K562 (cell line): ENCODE measurements around the gene SLC26A1. TPM values are rescaled to one million over a fixed set of nuclear protein-coding genes. Genes with fewer than 3 reads are reported as not detected.

Experiments used
- ATAC-seq: fragments of 200-7000 bp; cut with Tn5 transposase; 3 replicates; pipeline ENCODE4 v1.9.1; 2020; ENCODE audit warnings: moderate library complexity
- BruUV-seq: library from RNA; stranded (reverse); fragments of 400-500 nt; replicated peaks from 2 replicates; lab custom pipeline; 2021; lab: Mats Ljungman, UMichigan
- CTCF ChIA-PET: fragments of 300-600 bp; formaldehyde crosslinking; extraction: SDS; loops from one replicate; lab custom pipeline; 2021; ENCODE audit warnings: low intra/inter-chr PET ratio; lab: Yijun Ruan, JAX
- POLR2A ChIA-PET: fragments of 300-600, 350-650 bp; sonication (Branson Sonifier 250); formaldehyde crosslinking; extraction: SDS; loops from one replicate; lab custom pipeline; 2021; ENCODE audit warnings: antibody characterized with exemption, inconsistent platforms; lab: Yijun Ruan, JAX
- DNase-seq, 4 experiments: peaks; one replicate each; pipeline versions ENCODE4 v3.0.0 to v3.0.0-alpha.2; 2011 to 2018; ENCODE audit warnings: low spot score in 3 of 4, mixed read lengths in 3 of 4; ENCODE audit errors: extremely low read depth in 1 of 4
- FAIRE-seq: peaks from 2 replicates; lab custom pipeline; 2011; peaks lifted over from hg19 to GRCh38; lab: Jason Lieb, UNC
- H2AFZ ChIP-seq: 2 replicates; pipeline ENCODE4 v1.6.0; 2011; ENCODE audit warnings: low read depth, low read length, control low read depth, inconsistent platforms
- H3K27ac ChIP-seq: fragments of 200-600 bp; 3 replicates; pipeline ENCODE4 v1.8.0; 2011; ENCODE audit warnings: low read depth, mild to moderate bottlenecking, control low read depth, inconsistent platforms, low read length, moderate library complexity, mixed read lengths; ENCODE audit errors: extremely low read depth
- H3K27me3 ChIP-seq, 2 experiments: fragments of 300-600 bp in 1 of 2; 2 replicates in 1 of 2; 3 replicates in 1 of 2; pipeline versions ENCODE4 v1.6.0 to v1.8.0; 2011; ENCODE audit warnings: inconsistent platforms in 2 of 2, low read length in 2 of 2, mild to moderate bottlenecking in 1 of 2, mixed read lengths in 1 of 2, moderate library complexity in 1 of 2; ENCODE audit not compliant: control insufficient read depth in 2 of 2, insufficient read depth in 2 of 2
- H3K36me3 ChIP-seq: fragments of 300-600 bp; 3 replicates; pipeline ENCODE4 v1.8.0; 2011; ENCODE audit warnings: mild to moderate bottlenecking, low read length, inconsistent platforms; ENCODE audit not compliant: control insufficient read depth, insufficient read depth
- H3K4me1 ChIP-seq, 2 experiments: fragments of 200-600 bp in 1 of 2; replicated peaks in 1 of 2; 2 replicates in 1 of 2; 3 replicates in 1 of 2; pipeline versions ENCODE4 v1.5.1 to v1.8.0; 2011; ENCODE audit warnings: inconsistent platforms in 2 of 2, low read length in 2 of 2, mild to moderate bottlenecking in 1 of 2, mixed read lengths in 1 of 2, moderate library complexity in 1 of 2; ENCODE audit not compliant: control insufficient read depth in 2 of 2, insufficient read depth in 2 of 2
- H3K4me2 ChIP-seq: 2 replicates; pipeline ENCODE4 v1.6.1; 2011; ENCODE audit warnings: low read length, control low read depth, inconsistent platforms, mixed read lengths; ENCODE audit not compliant: insufficient read depth
- H3K4me3 ChIP-seq: fragments of 200-600 bp; sonication (generic), shearing (Covaris generic); 2 replicates; pipeline ENCODE4 v1.5.1; 2016; ENCODE audit warnings: control low read depth, inconsistent platforms
- H3K79me2 ChIP-seq: fragments of 200-600 bp; 3 replicates; pipeline ENCODE4 v1.8.0; 2011; ENCODE audit warnings: low read length, inconsistent platforms; ENCODE audit not compliant: control insufficient read depth, insufficient read depth
- H3K9ac ChIP-seq, 2 experiments: 2 replicates each; pipeline versions ENCODE4 v1.6.0 to v1.6.1; 2011; ENCODE audit warnings: low read depth in 2 of 2, low read length in 2 of 2, control low read depth in 1 of 2, inconsistent platforms in 1 of 2, mild to moderate bottlenecking in 1 of 2, mixed read lengths in 1 of 2; ENCODE audit not compliant: insufficient read depth in 1 of 2
- H3K9me1 ChIP-seq: one replicate; pipeline ENCODE4 v1.6.0; 2011; ENCODE audit warnings: inconsistent platforms, mild to moderate bottlenecking, low read length, moderate library complexity; ENCODE audit not compliant: control insufficient read depth, insufficient read depth
- H3K9me3 ChIP-seq: replicated peaks from 2 replicates; pipeline ENCODE4 v1.5.1; 2011; ENCODE audit warnings: low read depth, low read length, inconsistent platforms; ENCODE audit not compliant: control insufficient read depth, insufficient read depth
- H4K20me1 ChIP-seq: replicated peaks from 2 replicates; pipeline ENCODE4 v1.6.1; 2011; ENCODE audit warnings: low read length, inconsistent platforms, mixed read lengths; ENCODE audit not compliant: control insufficient read depth, insufficient read depth
- CCNT2 ChIP-seq: IDR thresholded peaks from 2 replicates; pipeline ENCODE4 v1.6.1; 2011; ENCODE audit warnings: borderline replicate concordance, low read depth, mild to moderate bottlenecking, moderate library complexity, mixed read lengths, low read length; ENCODE audit not compliant: insufficient read length; ENCODE audit errors: extremely low read depth
- CEBPB ChIP-seq: fragments of 450-650 bp; IDR thresholded peaks from 2 replicates; pipeline ENCODE4 v1.6.1; 2016; ENCODE audit warnings: missing genetic modification characterization, missing compliant biosample characterization
- CXXC5 ChIP-seq: fragments of 250-450 bp; sonication (Bioruptor Pico); IDR thresholded peaks from 2 replicates; pipeline ENCODE4 v1.8.0; 2022; ENCODE audit warnings: inconsistent platforms, mild to moderate bottlenecking, moderate library complexity
- DEAF1 ChIP-seq: fragments of 450-650 bp; formaldehyde crosslinking; IDR thresholded peaks from 2 replicates; pipeline ENCODE4 v1.4.0; 2020; ENCODE audit warnings: mild to moderate bottlenecking, moderate library complexity
- E2F6 ChIP-seq, 2 experiments: IDR thresholded peaks; 2 replicates each; pipeline ENCODE4 v1.6.1; 2011; ENCODE audit warnings: borderline replicate concordance in 1 of 2, control low read depth in 1 of 2, low read depth in 1 of 2, low read length in 1 of 2, mild to moderate bottlenecking in 1 of 2, mixed read lengths in 1 of 2, moderate library complexity in 1 of 2; ENCODE audit not compliant: insufficient read depth in 1 of 2, insufficient read length in 1 of 2, poor library complexity in 1 of 2, severe bottlenecking in 1 of 2; ENCODE audit errors: extremely low read depth in 1 of 2
- HDGF ChIP-seq: fragments of 450-650 bp; IDR thresholded peaks from 2 replicates; pipeline ENCODE4 v1.6.1; 2016
- NCOR1 ChIP-seq: fragments of 450-650 bp; IDR thresholded peaks from 2 replicates; pipeline ENCODE4 v1.6.1; 2016; ENCODE audit warnings: mild to moderate bottlenecking, moderate library complexity
- PKNOX1 ChIP-seq: fragments of 450-650 bp; IDR thresholded peaks from 2 replicates; pipeline ENCODE4 v1.6.1; 2016
- PTBP1 ChIP-seq: fragments of 200-400 bp; formaldehyde crosslinking; IDR thresholded peaks from 2 replicates; pipeline ENCODE4 v1.6.1; 2017; ENCODE audit warnings: low read depth, low read length
- SMAD4 ChIP-seq: fragments of 250-450 bp; sonication (Bioruptor Pico); conservative IDR thresholded peaks from 2 replicates; pipeline ENCODE4 v1.8.0; 2021; ENCODE audit warnings: inconsistent platforms, mild to moderate bottlenecking, moderate library complexity
- SNIP1 ChIP-seq: fragments of 450-650 bp; IDR thresholded peaks from 2 replicates; pipeline ENCODE4 v1.7.1; 2017; ENCODE audit warnings: low read depth, mild to moderate bottlenecking
- STAT5A ChIP-seq: IDR thresholded peaks from 2 replicates; pipeline ENCODE4 v1.6.1; 2012; ENCODE audit warnings: low read length, inconsistent platforms, borderline replicate concordance
- TAF15 ChIP-seq: fragments of 200-400 bp; formaldehyde crosslinking; IDR thresholded peaks from 2 replicates; pipeline ENCODE4 v1.6.1; 2017; ENCODE audit warnings: mild to moderate bottlenecking, low read depth, low read length, moderate library complexity
- ZNF263 ChIP-seq: sonication (generic); formaldehyde crosslinking; IDR thresholded peaks from 2 replicates; pipeline ENCODE4 v1.8.0; 2022; ENCODE audit warnings: mild to moderate bottlenecking, missing genetic modification reagents, borderline replicate concordance
- WGBS: fragments of 100-300 bp; shearing (Covaris generic); methylation state at CpG from one replicate; pipeline ENCODE4 v1.1.6; 2016; ENCODE audit warnings: low coverage, mixed read lengths; ENCODE audit not compliant: insufficient coverage; ENCODE audit errors: missing lambda C conversion rate; 5-methylcytosine and 5-hydroxymethylcytosine counted together
- in situ Hi-C: fragments of 300-500 bp; cut with MboI; formaldehyde crosslinking; loops from 4 replicates; pipeline ENCODE4 v1.15.0; 2018; ENCODE audit warnings: inconsistent platforms, mixed read lengths
- intact Hi-C: fragments of 100-400 bp; cut with micrococcal nuclease; formaldehyde crosslinking; loops from 2 replicates; pipeline ENCODE4 v1.14.2; 2022
- polyA plus RNA-seq, 8 experiments: library from polyadenylated mRNA; depleted of rRNA in 4 of 8; stranded (reverse) in 5 of 8; unstranded in 3 of 8; fragments of >200 nt; fragmentation: Nextera tagmentation in 2 of 8; fragmentation: Illumina TruSeq in 1 of 8; extraction: Ambion mirVana in 2 of 8; extraction: Trizol in 1 of 8; gene quantifications; 2 replicates each; pipeline versions ENCODE4 v1.2.1 to v1.2.3, GENCODE V29; 2011 to 2014; ENCODE audit warnings: inconsistent platforms in 1 of 8, missing spikeins in 1 of 8
- total RNA-seq, 7 experiments: library from RNA; depleted of rRNA in 6 of 7; stranded (reverse); fragments of >200 nt in 6 of 7; fragmentation: Illumina TruSeq in 2 of 7; extraction: Trizol in 2 of 7; gene quantifications; 2 replicates each; pipeline versions ENCODE4 v1.2.1 to v1.2.3, GENCODE V29; 2011 to 2021; ENCODE audit warnings: low replicate concordance in 1 of 7

SLC26A1 gene
- total and polyA plus RNA-seq, 9 of the 15 experiments (the other 6 are each of a cell fraction or from before 2014, with no cell fraction given) = 0.11 to 4.2 (median 0.95) TPM

- FAIRE-seq (peak; percentile 49), ATAC-seq (peak; percentile 53), DNase-seq (peak in 3 of 4 experiments; percentile 9 to 63 (median 27))
- Histone ChIP-seq H4K20me1 (no peaks in the 10 kb centered on the region), H3K4me3 (peak overlapping the region; percentile 59), H3K4me2 (peak overlapping the region; percentile 90), H3K79me2 (peaks cover 12% of the 10 kb centered on the region), H3K4me1 (peaks cover 14 to 64% of the 10 kb centered on the region in 2 experiments; a peak in 4 of 5 replicates), H3K9me1 (peaks cover 4% of the 10 kb centered on the region), H3K27me3 (no peaks in the 10 kb centered on the region), H3K36me3 (peaks cover 12% of the 10 kb centered on the region; the same call in 2 of the 3 replicates), H2AFZ (peak overlapping the region; percentile 96), H3K27ac (no peak overlapping the region), H3K9me3 (no peaks in the 10 kb centered on the region), H3K9ac (peak overlapping the region in 1 of 2 experiments; percentile 93; a peak in 3 of 4 replicates)
- intact Hi-C loops = no loop called here
- in situ Hi-C loops = no loop called here
- ChIA-PET POLR2A (interaction anchor here (0.9 to 1.3 kb wide), 4 partner anchors 10 to 335 kb away, joined by 3 to 6 read pairs (median 4); partner anchors contain the start of genes IDUA and SLC26A1), CTCF (interaction anchor here (0.9 kb wide), 1 partner anchor 58 kb away, joined by 3 read pairs; no protein-coding TSS in a partner anchor)
- 6% methylated on average over 27 of the region's 36 CpGs for WGBS
- no TSS peak for BruUV-seq
- peak; percentile 76 for TF ChIP-seq CXXC5
- peak; percentile 3 for TF ChIP-seq CCNT2
- TF ChIP-seq HDGF = 0 out of 2 replicates have a peak, but pooled peaks have one; percentile 43
- TF ChIP-seq PTBP1 = no peak
- TF ChIP-seq NCOR1 = no peak
- TF ChIP-seq SNIP1 = no peak
- no peak for TF ChIP-seq DEAF1
- no peak for TF ChIP-seq TAF15
- TF ChIP-seq CEBPB (tag) = peak; percentile 82
- TF ChIP-seq E2F6 (IDR thresholded peaks at IDR 0.05; ENCODE audit: borderline replicate concordance in 1 of 2, extremely low read depth in 1 of 2, insufficient read depth in 1 of 2, insufficient read length in 1 of 2, low read depth in 1 of 2, low read length in 1 of 2, poor library complexity in 1 of 2, severe bottlenecking in 1 of 2) = peak; percentile 48 to 52
- TF ChIP-seq STAT5A = no peak
- no peak; the same call in 1 of the 2 replicates for TF ChIP-seq ZNF263
- TF ChIP-seq PKNOX1 = peak; percentile 93
- peak; percentile 26; the same call in 1 of the 2 replicates for TF ChIP-seq SMAD4 (CRISPR knock-in tag)
Observed at GRCh38 chr4:1010395-1011021, 17.3 kb upstream of the SLC26A1 start.
